NB4 (cell line): Measurements from ENCODE around the gene NYNRIN.

Experiments used
- DNase-seq: peaks from one replicate; pipeline ENCODE4 v3.0.0; 2010; ENCODE audit warnings: low read depth
- H3K4me3 ChIP-seq: one replicate; pipeline ENCODE4 v1.5.1; 2011; ENCODE audit warnings: mild to moderate bottlenecking, low read depth, low read length, moderate library complexity
- CTCF ChIP-seq: IDR thresholded peaks from one replicate; pipeline ENCODE4 v1.5.1; 2012; ENCODE audit warnings: low read depth, low read length
- MAX ChIP-seq: IDR thresholded peaks from 2 replicates; pipeline ENCODE4 v1.6.1; 2011; ENCODE audit warnings: low read depth, low read length
- MYC ChIP-seq: IDR thresholded peaks from 2 replicates; pipeline ENCODE4 v1.6.1; 2011; ENCODE audit warnings: low read depth, low read length
- POLR2A ChIP-seq: IDR thresholded peaks from 2 replicates; pipeline ENCODE4 v1.6.1; 2011; ENCODE audit warnings: mild to moderate bottlenecking; ENCODE audit not compliant: insufficient read length; ENCODE audit errors: extremely low read depth

Gene NYNRIN

GRCh38 chr14:24426150-24426911 lies 27.5 kb downstream of the NYNRIN start:
- TF ChIP-seq POLR2A (no peak), CTCF (no peak), MAX (no peak), MYC (no peak)
- H3K4me3 ChIP-seq, result no peak overlapping the region
- DNase-seq, result no peak

GRCh38 chr14:24426912-24427536 lies 28.2 kb downstream of the NYNRIN start:
- TF ChIP-seq MYC (no peak), CTCF (no peak), MAX (no peak), POLR2A (no peak)
- no peak for DNase-seq
- no peak overlapping the region for H3K4me3 ChIP-seq

GRCh38 chr14:24427537-24428508 lies 29.0 kb downstream of the NYNRIN start:
- no peak for DNase-seq
- no peak for TF ChIP-seq MAX
- TF ChIP-seq POLR2A, result no peak
- TF ChIP-seq CTCF, result no peak
- TF ChIP-seq MYC, result no peak
- H3K4me3 ChIP-seq, result no peak overlapping the region

- DNase-seq, result no peak
- TF ChIP-seq MYC (no peak), POLR2A (no peak), MAX (no peak)
- no peak overlapping the region for H3K4me3 ChIP-seq
These were observed 30.0 kb downstream of the NYNRIN start for GRCh38 chr14:24428628-24429394.

GRCh38 chr14:24429395-24430142 lies 30.8 kb downstream of the NYNRIN start, which contains the start of the genes CBLN3 and KHNYN:
CBLN3 (minus strand) TSS chr14:24429668; CDS start chr14:24429054, 614 bp downstream.
KHNYN (plus strand) TSS chr14:24429954; CDS start chr14:24430731, 777 bp downstream.
- TF ChIP-seq CTCF, result no peak
- peak; percentile 89 for TF ChIP-seq POLR2A
- TF ChIP-seq MAX, result peak; percentile 69
- peak; percentile 58 for TF ChIP-seq MYC
- peak within 1 kb of the TSS; percentile 69 for H3K4me3 ChIP-seq
- peak; percentile 95 for DNase-seq
